ENCODE measurements around the gene RHOF.

Gene RHOF, protein sequence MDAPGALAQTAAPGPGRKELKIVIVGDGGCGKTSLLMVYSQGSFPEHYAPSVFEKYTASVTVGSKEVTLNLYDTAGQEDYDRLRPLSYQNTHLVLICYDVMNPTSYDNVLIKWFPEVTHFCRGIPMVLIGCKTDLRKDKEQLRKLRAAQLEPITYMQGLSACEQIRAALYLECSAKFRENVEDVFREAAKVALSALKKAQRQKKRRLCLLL

DNA sequence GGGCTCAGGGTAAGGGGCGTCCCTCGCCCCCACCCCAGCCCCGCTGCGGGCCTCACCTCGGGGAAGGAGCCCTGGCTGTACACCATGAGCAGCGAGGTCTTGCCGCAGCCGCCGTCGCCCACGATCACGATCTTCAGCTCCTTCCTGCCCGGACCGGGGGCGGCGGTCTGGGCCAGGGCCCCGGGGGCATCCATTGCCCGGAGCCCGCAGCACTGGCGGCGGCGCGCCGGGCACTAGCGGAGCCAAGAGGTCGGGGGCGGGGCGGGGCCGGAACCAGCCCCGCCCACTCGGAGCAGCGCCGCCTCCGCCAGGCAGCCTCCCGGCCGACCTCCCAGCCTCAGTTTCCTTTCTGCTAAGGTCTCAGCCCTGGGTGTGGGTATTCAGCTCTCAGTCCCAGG is at the start of gene RHOF:
RHOF (minus strand) TSS at position 249 of the 398 bp plus-strand sequence; CDS start at position 194, 55 bp downstream.
- H3K27me3 ChIP-seq (ENCODE audit: control insufficient read depth, insufficient read depth, low read length) = no peaks in the 10 kb centered on the region
- peaks cover 7% of the 10 kb centered on the region for H3K36me3 ChIP-seq (ENCODE audit: control insufficient read depth, insufficient read depth, low read length)
- H3K9me3 ChIP-seq (ENCODE audit: control insufficient read depth, low read length) = no peaks in the 10 kb centered on the region
- H3K4me1 ChIP-seq (ENCODE audit: control insufficient read depth, insufficient read depth, low read length) = peaks cover 82% of the 10 kb centered on the region
- H3K9ac ChIP-seq (ENCODE audit: low read length) = peak within 1 kb of the TSS; percentile 81
- H3K4me3 ChIP-seq (ENCODE audit: low read length) = peak within 1 kb of the TSS; percentile 39

- Histone ChIP-seq H3K36me3 (ENCODE audit: control insufficient read depth, insufficient read depth, low read length) (no peaks in the 10 kb centered on the region), H3K27me3 (ENCODE audit: control insufficient read depth, insufficient read depth, low read length) (no peaks in the 10 kb centered on the region), H3K4me3 (ENCODE audit: low read length) (peak overlapping the region; percentile 88), H3K9ac (ENCODE audit: low read length) (peak overlapping the region; percentile 76), H3K4me1 (ENCODE audit: control insufficient read depth, insufficient read depth, low read length) (peaks cover 6% of the 10 kb centered on the region), H3K9me3 (ENCODE audit: control insufficient read depth, low read length) (no peaks in the 10 kb centered on the region)
Measured at GRCh38 chr12:121839993-121840761, 46.7 kb upstream of the RHOF start.

DNA sequence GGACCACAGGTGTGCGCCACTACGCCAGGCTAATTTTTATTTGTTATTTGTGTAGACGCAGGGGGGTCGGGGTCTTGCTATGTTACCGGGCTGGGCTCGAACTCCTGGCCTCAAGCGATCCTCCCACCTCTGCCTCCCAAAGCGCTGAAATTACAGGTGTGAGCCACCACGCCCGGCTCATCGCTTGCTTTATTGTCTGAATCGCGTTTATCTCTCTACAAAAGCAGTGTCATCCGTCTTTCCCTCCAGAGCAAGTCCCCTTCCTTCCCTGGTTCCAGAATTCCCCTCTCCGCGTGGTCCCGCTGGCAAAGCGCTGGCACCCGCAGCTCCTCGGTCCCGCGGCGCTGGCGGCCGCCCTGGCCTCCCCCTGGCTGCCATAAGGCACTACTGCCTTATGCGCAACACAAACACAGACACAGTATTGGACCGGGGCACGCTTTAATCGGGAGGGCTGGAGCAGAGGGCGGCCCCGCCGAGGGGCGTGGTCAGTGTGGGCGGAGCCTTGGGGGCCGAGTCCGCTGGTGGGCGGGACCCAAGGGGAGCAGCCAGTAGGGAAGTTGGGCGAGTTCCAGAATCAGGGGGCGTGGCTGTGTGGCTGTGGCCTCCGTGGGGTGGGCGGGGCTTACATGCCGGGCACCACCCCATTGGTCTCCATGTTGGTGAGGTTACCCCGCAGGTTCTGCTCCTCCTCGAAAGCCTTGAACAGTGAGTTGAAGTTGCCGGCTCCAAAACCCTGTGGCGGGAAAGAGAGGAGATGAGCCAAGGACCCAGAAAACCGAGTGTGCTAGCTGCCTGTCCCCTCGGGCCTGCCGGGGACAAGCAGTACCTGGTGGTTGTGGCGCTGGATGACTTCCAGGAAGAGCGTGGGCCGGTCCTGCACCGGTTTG is 45.9 kb upstream of the RHOF start:
- Histone ChIP-seq H3K4me1 (ENCODE audit: control insufficient read depth, insufficient read depth, low read length) (peaks cover 6% of the 10 kb centered on the region), H3K36me3 (ENCODE audit: control insufficient read depth, insufficient read depth, low read length) (no peaks in the 10 kb centered on the region), H3K27me3 (ENCODE audit: control insufficient read depth, insufficient read depth, low read length) (no peaks in the 10 kb centered on the region), H3K4me3 (ENCODE audit: low read length) (peak overlapping the region; percentile 88), H3K9me3 (ENCODE audit: control insufficient read depth, low read length) (no peaks in the 10 kb centered on the region), H3K9ac (ENCODE audit: low read length) (peak overlapping the region; percentile 76)

DNA sequence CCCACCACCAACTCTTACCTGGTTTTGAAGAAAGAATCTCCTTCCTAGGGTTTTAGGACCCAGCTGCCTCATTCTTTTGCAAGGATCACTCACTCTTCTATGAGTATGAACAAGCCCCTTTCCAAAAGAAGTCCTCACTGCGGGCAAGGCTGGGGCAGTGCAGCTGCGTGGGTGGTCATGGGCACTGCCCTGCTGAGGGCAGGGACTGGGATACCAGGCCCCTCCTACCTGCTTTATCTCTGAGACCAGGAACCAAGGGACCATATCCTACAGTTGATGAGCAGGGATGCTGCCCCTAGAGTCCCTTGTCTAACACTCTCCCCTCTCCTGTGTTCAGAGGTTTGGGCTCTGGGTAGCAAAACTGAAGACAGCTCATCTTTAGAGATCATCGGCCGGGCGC is 44.6 kb upstream of the RHOF start:
- Histone ChIP-seq H3K27me3 (ENCODE audit: control insufficient read depth, insufficient read depth, low read length) (no peaks in the 10 kb centered on the region), H3K4me3 (ENCODE audit: low read length) (no peak overlapping the region), H3K4me1 (ENCODE audit: control insufficient read depth, insufficient read depth, low read length) (peaks cover 6% of the 10 kb centered on the region), H3K9me3 (ENCODE audit: control insufficient read depth, low read length) (no peaks in the 10 kb centered on the region), H3K9ac (ENCODE audit: low read length) (no peak overlapping the region), H3K36me3 (ENCODE audit: control insufficient read depth, insufficient read depth, low read length) (no peaks in the 10 kb centered on the region)

- Histone ChIP-seq H3K36me3 (ENCODE audit: control insufficient read depth, insufficient read depth, low read length) (no peaks in the 10 kb centered on the region), H3K9ac (ENCODE audit: low read length) (no peak overlapping the region), H3K9me3 (ENCODE audit: control insufficient read depth, low read length) (no peaks in the 10 kb centered on the region), H3K4me1 (ENCODE audit: control insufficient read depth, insufficient read depth, low read length) (peaks cover 6% of the 10 kb centered on the region), H3K27me3 (ENCODE audit: control insufficient read depth, insufficient read depth, low read length) (no peaks in the 10 kb centered on the region), H3K4me3 (ENCODE audit: low read length) (no peak overlapping the region)
Measured at GRCh38 chr12:121837680-121838079, 44.2 kb upstream of the RHOF start.

DNA sequence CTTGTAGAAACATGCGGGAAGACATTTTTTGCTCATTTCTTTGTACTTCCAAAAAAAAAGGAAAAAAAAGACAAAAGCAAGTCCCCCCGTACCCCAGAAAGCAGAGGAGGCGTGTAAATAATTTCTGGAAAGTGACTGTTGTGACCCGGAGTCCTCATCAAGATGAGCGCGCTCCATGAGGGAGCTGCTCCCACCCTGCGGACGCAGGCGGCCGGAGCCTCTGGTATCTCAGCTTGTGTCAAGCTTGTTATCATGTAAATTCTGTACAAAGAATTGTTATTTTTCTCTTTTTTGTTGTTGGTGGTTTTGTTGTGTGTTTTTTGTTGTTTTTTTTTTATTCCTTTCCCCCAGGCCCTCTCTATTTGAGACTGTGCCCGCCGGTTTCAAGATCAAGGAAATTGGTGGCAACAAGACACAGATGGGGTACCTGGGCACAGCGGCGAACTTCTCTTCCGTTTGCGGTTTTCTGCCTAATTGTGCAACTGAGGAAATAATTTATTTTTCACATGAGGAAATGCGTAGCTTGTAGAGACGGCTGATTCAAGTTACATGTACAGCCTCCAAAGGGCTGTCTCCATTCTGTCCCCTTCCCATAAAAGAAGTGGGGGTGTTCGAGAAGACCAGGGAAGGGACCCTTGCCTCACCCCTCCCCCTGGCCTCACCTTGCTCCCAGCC is 38.2 kb upstream of the RHOF start:
- Histone ChIP-seq H3K9ac (ENCODE audit: low read length) (no peak overlapping the region), H3K4me3 (ENCODE audit: low read length) (no peak overlapping the region), H3K27me3 (ENCODE audit: control insufficient read depth, insufficient read depth, low read length) (no peaks in the 10 kb centered on the region), H3K36me3 (ENCODE audit: control insufficient read depth, insufficient read depth, low read length) (peaks cover 12% of the 10 kb centered on the region), H3K9me3 (ENCODE audit: control insufficient read depth, low read length) (no peaks in the 10 kb centered on the region), H3K4me1 (ENCODE audit: control insufficient read depth, insufficient read depth, low read length) (no peaks in the 10 kb centered on the region)

DNA sequence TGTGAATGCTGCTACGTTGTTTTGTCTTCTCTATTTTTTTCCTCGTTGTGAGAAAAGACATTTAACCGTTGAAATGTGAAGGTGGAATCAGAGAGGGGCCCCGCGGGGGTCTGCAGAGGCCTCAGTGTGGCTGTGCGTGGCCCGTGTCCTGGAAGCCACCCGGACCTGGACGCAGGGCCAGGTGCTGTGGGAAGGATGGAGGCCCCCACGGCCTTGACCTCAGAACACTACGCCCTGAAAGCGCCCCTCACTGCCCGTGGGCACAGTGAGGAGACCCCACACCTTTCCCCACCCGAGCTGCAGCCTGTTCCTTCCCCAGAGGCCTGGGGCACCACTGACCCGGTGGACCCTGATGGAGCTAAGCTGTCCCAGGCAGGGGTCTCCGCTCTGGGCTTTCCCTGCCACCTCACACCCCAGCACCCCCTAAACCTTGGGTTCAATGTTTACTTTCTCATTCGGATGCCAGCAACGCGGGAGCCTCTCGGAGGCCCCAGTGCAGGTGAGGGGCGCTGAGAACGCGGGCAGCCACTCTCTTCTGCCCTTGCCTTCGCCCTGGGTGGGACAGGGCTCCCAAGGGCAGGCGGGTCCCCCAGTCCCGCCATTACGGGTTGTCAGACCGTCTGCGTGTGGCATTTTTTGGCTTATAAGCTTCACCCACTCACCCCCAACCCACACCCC is 37.2 kb upstream of the RHOF start:
- H3K27me3 ChIP-seq (ENCODE audit: control insufficient read depth, insufficient read depth, low read length) = no peaks in the 10 kb centered on the region
- H3K9me3 ChIP-seq (ENCODE audit: control insufficient read depth, low read length) = no peaks in the 10 kb centered on the region
- H3K4me1 ChIP-seq (ENCODE audit: control insufficient read depth, insufficient read depth, low read length) = no peaks in the 10 kb centered on the region
- no peak overlapping the region for H3K9ac ChIP-seq (ENCODE audit: low read length)
- H3K4me3 ChIP-seq (ENCODE audit: low read length) = no peak overlapping the region
- peaks cover 20% of the 10 kb centered on the region for H3K36me3 ChIP-seq (ENCODE audit: control insufficient read depth, insufficient read depth, low read length)

- Histone ChIP-seq H3K27me3 (ENCODE audit: control insufficient read depth, insufficient read depth, low read length) (no peaks in the 10 kb centered on the region), H3K9ac (ENCODE audit: low read length) (no peak overlapping the region), H3K4me1 (ENCODE audit: control insufficient read depth, insufficient read depth, low read length) (no peaks in the 10 kb centered on the region), H3K36me3 (ENCODE audit: control insufficient read depth, insufficient read depth, low read length) (peaks cover 20% of the 10 kb centered on the region), H3K4me3 (ENCODE audit: low read length) (no peak overlapping the region), H3K9me3 (ENCODE audit: control insufficient read depth, low read length) (no peaks in the 10 kb centered on the region)
Measured at GRCh38 chr12:121830134-121830533, 36.6 kb upstream of the RHOF start.

DNA sequence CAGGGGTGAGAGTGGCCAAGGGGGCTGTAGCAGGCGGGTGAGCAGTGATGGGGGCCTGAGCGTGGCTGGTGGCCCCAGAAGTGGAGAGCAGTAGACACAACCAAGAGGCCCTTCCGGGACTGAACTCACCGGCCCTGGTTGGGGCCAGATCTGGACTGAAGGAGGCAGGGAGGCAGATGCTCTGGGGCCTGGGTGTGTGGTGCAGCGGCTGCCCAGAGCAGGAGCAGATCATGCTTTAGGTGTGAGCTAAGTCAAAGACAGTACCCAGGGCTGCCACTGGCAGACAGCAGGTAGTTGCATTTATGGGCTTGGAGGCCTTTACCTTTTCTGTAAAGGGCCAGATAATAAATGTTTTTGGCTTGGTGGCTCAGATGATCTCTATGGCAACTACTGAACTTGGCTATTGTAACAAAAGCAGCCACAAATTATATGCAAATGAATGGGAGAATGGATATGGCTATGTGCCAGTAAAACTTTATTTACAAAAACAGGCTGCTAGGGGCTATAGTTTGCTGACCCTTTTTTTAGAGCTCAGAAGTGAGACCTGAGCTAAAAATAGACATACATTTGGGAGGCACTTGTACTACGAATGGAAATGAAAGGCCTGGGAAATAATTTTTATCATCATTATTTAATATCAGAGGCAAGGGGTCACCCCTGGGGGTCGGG is 35.9 kb upstream of the RHOF start:
- H3K27me3 ChIP-seq (ENCODE audit: control insufficient read depth, insufficient read depth, low read length) = no peaks in the 10 kb centered on the region
- no peaks in the 10 kb centered on the region for H3K9me3 ChIP-seq (ENCODE audit: control insufficient read depth, low read length)
- H3K36me3 ChIP-seq (ENCODE audit: control insufficient read depth, insufficient read depth, low read length) = peaks cover 20% of the 10 kb centered on the region
- no peak overlapping the region for H3K9ac ChIP-seq (ENCODE audit: low read length)
- no peak overlapping the region for H3K4me3 ChIP-seq (ENCODE audit: low read length)
- no peaks in the 10 kb centered on the region for H3K4me1 ChIP-seq (ENCODE audit: control insufficient read depth, insufficient read depth, low read length)

- Histone ChIP-seq H3K4me1 (ENCODE audit: control insufficient read depth, insufficient read depth, low read length) (no peaks in the 10 kb centered on the region), H3K4me3 (ENCODE audit: low read length) (no peak overlapping the region), H3K27me3 (ENCODE audit: control insufficient read depth, insufficient read depth, low read length) (no peaks in the 10 kb centered on the region), H3K9ac (ENCODE audit: low read length) (no peak overlapping the region), H3K36me3 (ENCODE audit: control insufficient read depth, insufficient read depth, low read length) (peaks cover 20% of the 10 kb centered on the region), H3K9me3 (ENCODE audit: control insufficient read depth, low read length) (no peaks in the 10 kb centered on the region)
Measured at GRCh38 chr12:121828826-121829225, 35.3 kb upstream of the RHOF start.

- Histone ChIP-seq H3K4me3 (ENCODE audit: low read length) (no peak overlapping the region), H3K4me1 (ENCODE audit: control insufficient read depth, insufficient read depth, low read length) (no peaks in the 10 kb centered on the region), H3K27me3 (ENCODE audit: control insufficient read depth, insufficient read depth, low read length) (no peaks in the 10 kb centered on the region), H3K9ac (ENCODE audit: low read length) (no peak overlapping the region), H3K36me3 (ENCODE audit: control insufficient read depth, insufficient read depth, low read length) (peaks cover 20% of the 10 kb centered on the region), H3K9me3 (ENCODE audit: control insufficient read depth, low read length) (no peaks in the 10 kb centered on the region)
Measured at GRCh38 chr12:121828306-121828705, 34.8 kb upstream of the RHOF start.
